ENCODE measurements around the gene TMEM109. TPM values are rescaled to one million over a fixed set of nuclear protein-coding genes. Genes with fewer than 3 reads are reported as not detected.

Gene TMEM109
- total RNA-seq, result 80.2 TPM
- long read RNA-seq, transcript TMEM109-201 (4 exons, 2,413 nt), result major isoform, 55 of 97 reads
- long read RNA-seq, partial matches to known transcripts, result 40 of 97 reads
- long read RNA-seq, other reads (novel, unspliced or antisense), result 1 of 97 reads

GRCh38 chr11:60913793-60914632 lies at the start of gene TMEM109:
Gene TMEM109 (plus strand): TSS chr11:60914158. CDS start chr11:60919694, 5,536 bp downstream.
- peak; percentile 95 for DNase-seq (ENCODE audit: low spot score)
- intact Hi-C loops (cut with DNase I), result no loop called here

- DNase-seq (ENCODE audit: low spot score), result peak; percentile 38
- intact Hi-C loops (cut with DNase I), result no loop called here
Measured at GRCh38 chr11:60864856-60865513, 49.0 kb upstream of the TMEM109 start.

- intact Hi-C loops (cut with DNase I), result no loop called here
Measured at GRCh38 chr11:60866911-60867870, 46.8 kb upstream of the TMEM109 start, which contains the start of gene ZP1. Gene ZP1 (plus strand): TSS chr11:60867542. CDS start chr11:60867562, 20 bp downstream.

GRCh38 chr11:60867871-60868681 lies 45.9 kb upstream of the TMEM109 start:
- intact Hi-C loops (cut with DNase I), result no loop called here
- peak; percentile 43 for DNase-seq (ENCODE audit: low spot score)

More at GRCh38 chr11:60866911-60867870, 46.8 kb upstream of the TMEM109 start, which contains the start of gene ZP1:
- DNase-seq (ENCODE audit: low spot score), result peak; percentile 51

GRCh38 chr11:60868682-60869450 lies 45.1 kb upstream of the TMEM109 start:
- intact Hi-C loops (cut with DNase I), result no loop called here
- DNase-seq (ENCODE audit: low spot score), result peak; percentile 68

- intact Hi-C loops (cut with DNase I), result no loop called here
- DNase-seq (ENCODE audit: low spot score), result peak; percentile 39
Measured at GRCh38 chr11:60869451-60869825, 44.5 kb upstream of the TMEM109 start.

- DNase-seq (ENCODE audit: low spot score), result peak; percentile 41
- intact Hi-C loops (cut with DNase I), result no loop called here
Measured at GRCh38 chr11:60870276-60870675, 43.7 kb upstream of the TMEM109 start.

- intact Hi-C loops (cut with DNase I), result no loop called here
- peak; percentile 39 for DNase-seq (ENCODE audit: low spot score)
Measured at GRCh38 chr11:60870733-60871377, 43.1 kb upstream of the TMEM109 start.

GRCh38 chr11:60871378-60872061 lies 42.4 kb upstream of the TMEM109 start:
- intact Hi-C loops (cut with DNase I), result no loop called here
- peak; percentile 76 for DNase-seq (ENCODE audit: low spot score)

GRCh38 chr11:60872124-60872960 lies 41.6 kb upstream of the TMEM109 start:
- intact Hi-C loops (cut with DNase I), result no loop called here
- no peak for DNase-seq (ENCODE audit: low spot score)

GRCh38 chr11:60872961-60873524 lies 40.9 kb upstream of the TMEM109 start:
- intact Hi-C loops (cut with DNase I), result no loop called here
- DNase-seq (ENCODE audit: low spot score), result no peak

- intact Hi-C loops (cut with DNase I), result no loop called here
- DNase-seq (ENCODE audit: low spot score), result no peak
Measured at GRCh38 chr11:60873533-60873932, 40.4 kb upstream of the TMEM109 start.

- intact Hi-C loops (cut with DNase I), result no loop called here
- no peak for DNase-seq (ENCODE audit: low spot score)
Measured at GRCh38 chr11:60874421-60875365, 39.3 kb upstream of the TMEM109 start.

GRCh38 chr11:60875366-60876167 lies 38.4 kb upstream of the TMEM109 start:
- no peak for DNase-seq (ENCODE audit: low spot score)

More at GRCh38 chr11:60875366-60876167, 38.4 kb upstream of the TMEM109 start:
- intact Hi-C loops (cut with DNase I), result no loop called here
